NCI-H446 (cell line): ENCODE results near the gene CLSTN2.

Experiments
- DNase-seq, 2 experiments: peaks; one replicate each; lab custom pipeline; 2025; lab: John Stamatoyannopoulos, UW

Gene CLSTN2

GRCh38 chr3:140052771-140053702 lies 118.1 kb downstream of the CLSTN2 start:
- DNase-seq = no peak

DNA sequence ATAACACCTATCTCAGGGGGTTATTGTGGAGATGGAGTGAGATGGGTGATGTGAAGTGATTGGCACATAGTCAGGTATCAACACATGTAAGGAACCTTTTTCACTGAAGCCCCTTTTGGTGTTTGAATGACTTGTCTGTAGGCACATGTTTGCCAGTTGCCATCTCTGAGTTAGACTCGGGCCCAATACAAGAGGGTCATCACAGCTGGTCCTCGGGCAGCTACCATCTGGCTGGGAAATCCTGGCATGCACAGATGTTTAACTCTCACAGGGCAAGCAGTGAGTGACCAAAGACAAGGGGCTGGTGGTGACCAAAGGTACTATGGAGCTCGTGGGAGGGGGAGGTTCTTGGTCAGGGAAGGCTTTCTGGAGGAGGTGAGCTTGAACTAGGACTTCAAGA lies 118.8 kb downstream of the CLSTN2 start:
- DNase-seq = no peak

DNA sequence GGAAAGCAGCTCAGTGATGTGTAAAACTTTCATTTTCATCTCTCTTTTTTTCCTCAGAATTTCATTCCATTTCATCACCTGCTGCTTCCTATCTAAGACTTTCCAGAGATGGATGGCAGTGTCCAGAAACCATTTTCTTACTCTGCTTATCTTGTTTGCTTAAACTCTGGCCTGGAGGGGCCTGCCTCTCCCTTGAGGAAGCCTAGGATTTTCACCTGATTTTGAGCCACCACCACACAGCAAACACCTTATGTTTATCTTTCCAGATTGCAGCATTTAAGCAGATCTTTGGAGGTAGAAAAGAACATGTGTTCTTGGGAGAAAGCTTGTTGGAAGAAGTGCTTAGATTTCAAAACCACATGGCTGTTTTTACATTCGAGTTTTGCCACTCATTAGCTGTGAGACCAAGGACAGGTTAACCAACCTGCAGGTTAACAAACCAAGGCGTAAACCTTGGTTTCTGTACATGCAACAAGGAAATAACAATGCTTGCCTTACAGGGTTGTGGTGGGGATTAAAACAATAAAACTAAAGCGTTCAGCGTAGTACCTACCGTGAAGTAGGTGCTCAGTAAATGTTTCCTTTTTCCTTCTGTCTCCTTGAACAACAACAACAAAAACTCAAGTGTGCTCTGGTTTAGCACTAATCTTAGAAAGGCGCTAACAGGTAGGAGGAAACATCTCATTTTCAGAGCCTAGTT lies 120.3 kb downstream of the CLSTN2 start:
- no peak for DNase-seq

DNA sequence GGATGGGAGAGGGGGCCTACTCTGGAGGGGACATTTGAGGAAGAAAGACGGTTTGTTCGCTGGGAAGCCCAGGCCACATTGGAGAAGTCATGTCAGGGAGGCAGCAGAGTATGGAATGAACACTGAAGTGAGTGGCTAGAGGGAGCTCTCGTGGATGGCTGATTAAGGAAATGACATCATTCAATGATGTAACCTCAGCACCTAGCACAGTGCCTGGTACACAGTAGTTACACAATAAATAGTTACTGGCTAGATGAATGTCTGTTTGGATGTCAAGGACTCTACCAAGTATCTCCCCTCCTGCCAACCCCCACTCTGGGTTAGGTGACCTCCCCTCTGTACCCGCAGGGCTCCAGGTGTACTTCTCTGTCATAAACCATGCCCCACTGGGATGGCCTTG lies 121.1 kb downstream of the CLSTN2 start:
- no peak for DNase-seq

GRCh38 chr3:140061211-140061610 lies 126.2 kb downstream of the CLSTN2 start:
- no peak for DNase-seq

- no peak for DNase-seq
Measured at GRCh38 chr3:140062461-140062860, 127.5 kb downstream of the CLSTN2 start.

GRCh38 chr3:140067487-140067886 lies 132.5 kb downstream of the CLSTN2 start:
- DNase-seq = no peak

DNA sequence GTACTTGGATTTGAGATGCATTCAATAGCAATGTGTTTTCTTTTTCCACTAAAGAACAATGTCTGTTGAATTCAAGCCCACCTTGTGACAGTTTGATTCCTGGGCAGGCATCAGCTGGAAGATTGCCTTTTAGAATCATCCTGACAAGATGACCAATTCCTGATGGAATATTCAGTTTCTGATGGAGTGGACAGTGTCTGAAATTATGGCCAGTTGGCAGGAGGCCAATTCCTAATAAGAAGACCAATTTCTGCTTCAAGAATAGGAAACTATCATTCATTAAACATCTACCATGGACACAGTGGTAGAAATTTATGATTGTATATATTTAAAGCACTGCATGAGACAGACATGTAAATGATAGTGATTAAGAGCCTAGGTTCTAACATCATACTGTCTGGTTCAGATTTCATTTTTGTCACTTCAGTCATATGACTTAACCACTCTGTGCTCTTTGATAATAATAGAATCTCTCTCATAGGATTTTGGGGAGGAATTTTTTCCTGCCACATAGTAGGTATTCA lies 133.6 kb downstream of the CLSTN2 start:
- DNase-seq = no peak

DNA sequence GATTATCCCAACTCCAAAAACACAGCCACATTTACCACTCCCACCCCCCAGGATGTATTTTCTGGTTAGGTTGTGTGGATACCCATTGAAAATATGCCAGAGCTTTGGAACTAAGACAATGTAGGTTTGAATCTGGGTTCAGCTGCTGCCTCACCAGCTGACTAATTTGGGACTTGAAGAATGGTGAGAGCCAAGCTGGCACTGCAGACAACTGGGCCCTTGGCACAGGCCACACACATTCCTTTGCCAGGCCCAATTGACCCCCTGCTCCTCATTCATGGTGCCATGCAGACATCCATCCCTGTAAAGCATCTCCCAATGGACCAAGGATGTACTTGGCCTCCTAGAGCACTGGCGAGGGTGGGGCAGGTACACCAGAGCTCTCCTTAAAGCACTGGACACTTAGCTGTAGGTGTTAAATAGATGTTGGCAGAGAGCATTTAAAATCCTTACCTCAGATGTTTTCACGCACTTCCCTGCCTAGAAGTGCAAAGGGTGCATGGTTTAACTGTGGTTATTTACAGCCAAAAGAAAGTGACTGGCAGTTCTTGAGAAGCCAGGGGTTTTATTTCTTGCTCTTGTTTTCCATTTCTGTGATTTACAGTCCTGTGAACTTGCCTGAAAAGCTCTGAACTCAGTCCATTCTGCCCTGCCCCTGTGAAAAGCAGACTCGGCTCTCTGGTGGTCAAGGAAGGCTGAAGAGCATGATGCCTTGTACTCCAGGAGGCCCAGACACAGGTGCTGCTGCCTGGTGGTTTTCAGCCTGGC lies 138.5 kb downstream of the CLSTN2 start:
- peak in 1 of 2 experiments; percentile 54 for DNase-seq

GRCh38 chr3:140076552-140076951 lies 141.6 kb downstream of the CLSTN2 start:
- no peak for DNase-seq

DNA sequence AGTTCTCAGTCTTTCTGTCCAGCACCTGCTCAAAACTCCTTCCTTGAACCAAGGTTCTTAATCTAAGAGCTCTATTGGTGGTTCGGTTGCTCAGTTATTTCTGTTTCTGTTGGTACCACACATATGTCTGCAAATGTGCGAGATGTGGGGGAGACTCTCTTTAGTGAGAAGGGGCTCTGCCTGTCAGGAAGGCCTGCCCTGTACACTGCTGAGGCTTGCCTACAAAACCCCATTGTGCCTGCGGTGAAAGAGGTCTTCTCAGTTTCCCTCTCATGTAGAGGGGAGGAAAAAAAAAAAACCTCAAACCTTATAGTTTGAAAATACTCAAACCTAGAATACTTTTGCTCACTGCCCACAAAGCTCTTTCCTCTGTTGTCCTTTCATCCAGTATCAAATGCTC lies 142.4 kb downstream of the CLSTN2 start:
- no peak for DNase-seq

GRCh38 chr3:140078343-140078742 lies 143.4 kb downstream of the CLSTN2 start:
- no peak for DNase-seq

DNA sequence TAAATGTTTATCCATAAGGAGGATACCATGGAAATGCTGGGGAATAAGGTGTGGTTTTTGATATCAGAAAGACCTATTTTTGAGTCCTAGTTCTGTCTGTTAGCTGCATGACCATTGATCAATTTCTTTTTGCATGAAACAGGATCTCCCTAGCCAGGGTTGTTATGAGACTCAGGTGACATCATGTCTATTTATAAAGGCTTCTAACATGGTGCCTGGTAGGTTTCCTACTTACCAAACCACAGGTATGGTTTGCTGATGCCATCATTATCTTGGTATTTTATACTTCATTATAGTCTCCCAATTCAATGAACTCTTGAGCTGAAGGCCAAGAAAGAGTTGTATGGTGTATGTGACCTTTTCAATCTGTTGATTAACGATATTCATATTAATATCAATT lies 144.0 kb downstream of the CLSTN2 start:
- no peak for DNase-seq

- no peak for DNase-seq
Measured at GRCh38 chr3:140081887-140082286, 146.9 kb downstream of the CLSTN2 start.

GRCh38 chr3:140085001-140085400 lies 150.0 kb downstream of the CLSTN2 start:
- peak in 1 of 2 experiments; percentile 19 for DNase-seq

DNA sequence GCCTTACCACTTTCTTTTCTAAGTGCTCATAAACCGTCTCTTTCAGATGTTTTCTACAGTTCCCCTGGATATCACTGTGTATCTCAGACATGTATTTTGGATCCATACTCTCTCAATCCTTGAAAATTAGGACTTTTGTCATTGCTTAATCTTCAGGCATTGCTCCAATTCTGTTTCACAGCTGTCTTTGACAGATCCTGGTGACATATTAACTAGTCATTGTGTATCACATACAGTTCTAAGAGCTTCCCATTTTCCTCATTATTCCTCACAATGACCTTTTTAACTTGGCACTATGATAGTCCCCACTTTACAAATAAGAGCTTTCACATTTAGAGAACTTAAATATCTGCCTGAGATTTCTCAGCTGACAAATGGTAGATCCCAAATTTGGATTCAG lies 151.7 kb downstream of the CLSTN2 start:
- no peak for DNase-seq

- DNase-seq = no peak
Measured at GRCh38 chr3:140088058-140088457, 153.1 kb downstream of the CLSTN2 start.

DNA sequence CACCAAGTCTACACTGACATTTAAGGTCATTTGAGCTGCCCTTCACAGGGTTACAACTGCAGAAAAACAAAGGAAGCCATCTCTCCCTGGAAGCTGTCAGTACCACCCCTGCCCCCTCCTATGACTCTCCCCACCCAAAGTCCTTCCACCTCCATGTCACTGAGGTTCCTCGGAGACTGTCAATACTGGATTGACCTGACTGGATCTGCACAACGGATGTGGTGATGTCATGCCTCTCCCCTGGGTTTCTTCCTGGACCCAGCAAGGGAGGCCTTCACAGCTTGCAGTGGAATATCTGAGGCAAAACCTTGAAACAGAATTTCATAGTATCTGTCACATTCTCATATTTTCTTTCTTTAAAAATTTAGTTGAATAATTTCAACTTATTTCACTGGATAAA lies 153.5 kb downstream of the CLSTN2 start:
- DNase-seq = no peak

- DNase-seq = no peak
Measured at GRCh38 chr3:140089403-140090072, 154.6 kb downstream of the CLSTN2 start.

DNA sequence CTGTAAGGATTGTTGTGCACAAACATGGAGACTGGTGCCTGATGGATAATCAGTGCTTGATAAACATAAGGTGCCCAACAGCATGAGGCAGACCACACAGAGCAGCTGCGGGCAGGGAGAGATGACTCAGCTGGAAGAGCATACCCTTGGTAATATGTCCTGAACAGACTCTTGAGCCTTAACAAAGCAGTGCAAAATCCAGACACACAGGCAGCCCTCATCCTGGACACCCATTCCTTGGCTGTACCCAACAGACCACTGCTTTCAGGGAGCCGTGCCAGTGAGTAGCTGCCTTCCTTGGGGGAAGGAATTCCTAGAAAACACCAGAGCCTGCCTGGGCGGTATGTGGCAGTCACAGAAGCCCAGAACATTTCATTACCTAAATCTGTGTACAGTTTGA lies 156.2 kb downstream of the CLSTN2 start:
- DNase-seq = peak; percentile 26 to 82

DNA sequence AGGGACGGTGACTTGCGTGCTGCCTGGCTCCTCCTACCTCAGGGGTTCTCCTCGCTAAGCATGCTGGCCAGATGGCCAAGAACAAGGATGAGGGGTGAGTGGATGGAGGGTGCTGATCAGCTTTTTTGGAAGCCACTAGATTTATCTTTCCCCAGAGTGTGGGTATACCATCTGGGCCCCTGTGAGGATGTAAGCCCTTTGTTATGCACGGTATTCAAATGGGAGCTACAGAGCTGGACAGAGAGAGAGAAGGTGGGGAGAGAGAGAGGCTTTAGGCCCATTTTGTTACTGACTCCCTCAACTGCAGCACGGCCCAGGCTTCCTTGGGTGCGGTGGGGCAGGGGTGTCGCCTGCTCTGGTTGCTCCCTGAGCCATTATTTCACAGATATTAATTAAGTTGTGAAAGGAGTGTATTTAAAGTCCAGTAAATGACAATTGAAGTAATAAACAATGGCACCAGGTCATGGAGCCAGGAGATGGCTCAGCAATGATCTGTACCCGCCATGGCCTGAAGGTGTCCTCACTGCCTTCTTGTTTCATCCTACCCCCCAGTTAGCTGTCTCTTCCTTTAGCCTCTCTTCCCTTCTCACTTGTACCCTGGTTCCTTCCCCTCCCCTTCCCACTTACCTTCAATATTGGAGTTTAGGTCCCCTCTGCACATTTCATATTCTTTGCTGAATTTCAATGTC lies 158.0 kb downstream of the CLSTN2 start:
- peak; percentile 41 to 82 for DNase-seq
